ENCODE data around the gene RAET1E. TPM values are rescaled to one million over a fixed set of nuclear protein-coding genes. Genes with fewer than 3 reads are reported as not detected.

The RAET1E gene
- total RNA-seq, 1 experiment from 2014 or later = not detected

DNA sequence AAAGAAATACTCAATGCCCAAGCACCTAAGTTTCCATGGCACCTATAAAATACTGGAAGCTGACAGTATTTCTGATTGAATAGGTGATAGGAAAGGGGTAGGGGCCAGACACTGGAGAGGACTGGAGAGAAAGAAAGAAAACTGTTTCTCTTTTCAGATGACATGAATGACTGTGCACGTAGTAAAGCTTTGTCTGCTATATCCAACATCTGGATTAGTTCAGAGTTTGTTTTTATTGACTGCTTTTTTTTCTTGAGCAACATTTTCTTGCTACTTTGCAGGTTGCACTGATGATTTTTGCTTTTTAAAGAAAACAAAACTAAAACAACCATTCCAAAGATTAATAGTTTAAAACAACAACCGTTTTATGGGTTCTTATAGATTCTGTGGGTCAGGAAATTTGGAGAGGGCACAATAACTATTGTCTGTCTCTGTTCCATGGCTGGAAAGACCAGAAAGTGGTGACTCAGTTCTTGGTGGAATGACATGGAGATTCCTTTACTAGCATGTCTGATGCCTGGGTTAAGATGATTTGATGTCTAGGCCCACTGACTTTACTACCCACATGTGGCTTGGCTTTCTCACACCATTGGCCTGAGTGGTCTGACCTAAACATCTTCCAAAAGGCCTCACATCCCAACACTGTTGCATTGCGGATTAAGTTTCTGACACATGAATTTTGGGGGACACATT lies 21.5 kb downstream of the RAET1E start:
- H3K18ac ChIP-seq (ENCODE audit: insufficient read length, low read depth, low read length) = no peak overlapping the region
- H3K79me1 ChIP-seq (ENCODE audit: insufficient read depth, low read depth, low read length, poor library complexity, severe bottlenecking) = no peaks in the 10 kb centered on the region
- no peak overlapping the region for H4K91ac ChIP-seq (ENCODE audit: insufficient read length, low read depth, low read length)
- H2BK5ac ChIP-seq (ENCODE audit: insufficient read length, low read length) = no peak overlapping the region
- peaks cover 0 to 2% (median 0%) of the 10 kb centered on the region in 3 experiments; a peak in 2 of 7 replicates for H3K36me3 Mint-ChIP-seq (ENCODE audit: insufficient read depth in 1 of 3, low read depth in 3 of 3)
- no peak overlapping the region for H3K4ac ChIP-seq (ENCODE audit: low read depth, low read length)
- H3K27me3 Mint-ChIP-seq (ENCODE audit: low read depth) = peaks cover 33% of the 10 kb centered on the region
- H2BK20ac ChIP-seq (ENCODE audit: low read depth, low read length, poor library complexity, severe bottlenecking) = no peak overlapping the region
- no peak overlapping the region for H3K4me2 ChIP-seq (ENCODE audit: insufficient read depth, insufficient read length, low read length)
- no peaks in the 10 kb centered on the region for H4K20me1 ChIP-seq (ENCODE audit: control insufficient read depth, insufficient read depth, insufficient read length)
- TF ChIP-seq, protein P1, sequence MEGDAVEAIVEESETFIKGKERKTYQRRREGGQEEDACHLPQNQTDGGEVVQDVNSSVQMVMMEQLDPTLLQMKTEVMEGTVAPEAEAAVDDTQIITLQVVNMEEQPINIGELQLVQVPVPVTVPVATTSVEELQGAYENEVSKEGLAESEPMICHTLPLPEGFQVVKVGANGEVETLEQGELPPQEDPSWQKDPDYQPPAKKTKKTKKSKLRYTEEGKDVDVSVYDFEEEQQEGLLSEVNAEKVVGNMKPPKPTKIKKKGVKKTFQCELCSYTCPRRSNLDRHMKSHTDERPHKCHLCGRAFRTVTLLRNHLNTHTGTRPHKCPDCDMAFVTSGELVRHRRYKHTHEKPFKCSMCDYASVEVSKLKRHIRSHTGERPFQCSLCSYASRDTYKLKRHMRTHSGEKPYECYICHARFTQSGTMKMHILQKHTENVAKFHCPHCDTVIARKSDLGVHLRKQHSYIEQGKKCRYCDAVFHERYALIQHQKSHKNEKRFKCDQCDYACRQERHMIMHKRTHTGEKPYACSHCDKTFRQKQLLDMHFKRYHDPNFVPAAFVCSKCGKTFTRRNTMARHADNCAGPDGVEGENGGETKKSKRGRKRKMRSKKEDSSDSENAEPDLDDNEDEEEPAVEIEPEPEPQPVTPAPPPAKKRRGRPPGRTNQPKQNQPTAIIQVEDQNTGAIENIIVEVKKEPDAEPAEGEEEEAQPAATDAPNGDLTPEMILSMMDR (conservative IDR thresholded peaks at IDR 0.05) = no peak
- H3K27ac Mint-ChIP-seq = no peak overlapping the region
- H3K4me1 ChIP-seq (ENCODE audit: insufficient read depth, low read length) = no peaks in the 10 kb centered on the region
- no peaks in the 10 kb centered on the region for H3K23me2 ChIP-seq (ENCODE audit: insufficient read length, low read depth, low read length, poor library complexity, severe bottlenecking)
- WGBS (ENCODE audit: extremely low coverage, insufficient read length, low lambda C conversion rate) = no CpG with 5 or more reads among the region's 3 CpGs
- H2AK5ac ChIP-seq (ENCODE audit: insufficient read length, low read length) = no peak overlapping the region
- H2BK120ac ChIP-seq (ENCODE audit: low read depth, low read length, poor library complexity, severe bottlenecking) = no peak overlapping the region
- no peak overlapping the region for H2BK12ac ChIP-seq (ENCODE audit: insufficient read length, low read depth, low read length)
- no peak overlapping the region for H4K5ac ChIP-seq (ENCODE audit: insufficient read length, low read depth, low read length)
- no peak overlapping the region for H3K56ac ChIP-seq (ENCODE audit: insufficient read length, low read depth, low read length)
- DNase-seq = no peak
- no peak overlapping the region for H3K9ac ChIP-seq (ENCODE audit: extremely low read depth, insufficient read length, low read length)
- no peaks in the 10 kb centered on the region for H3K4me1 Mint-ChIP-seq
- no peak overlapping the region for H2AFZ ChIP-seq (ENCODE audit: low read length)
- H4K8ac ChIP-seq (replicated peaks; ENCODE audit: insufficient read length, low read depth, low read length) = no peak overlapping the region
- H2BK15ac ChIP-seq (ENCODE audit: low read depth, low read length) = no peak overlapping the region
- H3K79me2 ChIP-seq (ENCODE audit: insufficient read depth, low read length) = no peaks in the 10 kb centered on the region
- no peaks in the 10 kb centered on the region for H3K27me3 ChIP-seq (ENCODE audit: insufficient read depth, low read length)
- no peak overlapping the region for H3K23ac ChIP-seq (ENCODE audit: insufficient read length, low read depth, low read length)
- no peaks in the 10 kb centered on the region for H3K9me3 ChIP-seq (ENCODE audit: control insufficient read depth, low read depth, low read length)
- peaks cover 8 to 11% of the 10 kb centered on the region in 2 experiments; a peak in 4 of 5 replicates for H3K9me3 Mint-ChIP-seq
- H3K4me3 Mint-ChIP-seq = no peak overlapping the region
- no peak overlapping the region for H3K14ac ChIP-seq (ENCODE audit: insufficient read depth, low read length)
- H3T11ph ChIP-seq (ENCODE audit: low read length) = no peak overlapping the region
- H3K27ac ChIP-seq (ENCODE audit: insufficient read length, low read depth, low read length) = no peak overlapping the region
